ENCODE data around the gene ENPP1.
A peak's percentile ranks its signal among the peaks of the same experiment; 100 is the strongest.

Gene ENPP1

DNA sequence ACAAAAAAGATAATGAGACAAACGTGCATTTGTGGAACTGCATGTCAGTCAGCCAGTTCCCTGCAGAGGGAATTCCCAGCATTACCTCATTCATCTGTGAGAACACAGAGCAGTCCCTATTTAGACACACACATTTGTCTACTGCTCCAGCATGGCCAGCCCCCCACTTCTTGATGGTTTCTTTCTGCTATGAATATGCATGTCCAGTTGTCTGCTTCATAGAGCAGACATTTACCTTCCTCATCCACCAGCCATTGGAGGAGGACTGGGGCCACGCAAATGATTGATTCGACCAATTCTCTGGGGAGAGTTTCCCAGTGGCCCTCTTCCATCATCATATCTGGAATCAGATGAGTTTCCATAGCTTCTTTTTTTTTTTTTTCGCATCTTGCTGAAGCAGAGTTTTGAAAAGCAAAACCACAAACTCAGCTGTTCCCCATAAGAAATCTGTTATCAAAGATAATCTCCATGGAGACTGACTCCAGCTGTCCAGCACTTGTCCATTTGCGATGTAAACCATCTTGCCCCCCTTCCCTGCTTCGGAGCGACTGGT is 11.8 kb downstream of the ENPP1 start:
- FAIRE-seq: no peak
- DNase-seq (ENCODE audit: insufficient read length, low spot score): no peak
- no peak for TF ChIP-seq POLR2AphosphoS5 (IDR thresholded peaks at IDR 0.05; ENCODE audit: low read depth, low read length)
- TF ChIP-seq POU2F2 (IDR thresholded peaks at IDR 0.05; ENCODE audit: low read depth, low read length): 0 out of 2 replicates have a peak, but pooled peaks have one; percentile 59

DNA sequence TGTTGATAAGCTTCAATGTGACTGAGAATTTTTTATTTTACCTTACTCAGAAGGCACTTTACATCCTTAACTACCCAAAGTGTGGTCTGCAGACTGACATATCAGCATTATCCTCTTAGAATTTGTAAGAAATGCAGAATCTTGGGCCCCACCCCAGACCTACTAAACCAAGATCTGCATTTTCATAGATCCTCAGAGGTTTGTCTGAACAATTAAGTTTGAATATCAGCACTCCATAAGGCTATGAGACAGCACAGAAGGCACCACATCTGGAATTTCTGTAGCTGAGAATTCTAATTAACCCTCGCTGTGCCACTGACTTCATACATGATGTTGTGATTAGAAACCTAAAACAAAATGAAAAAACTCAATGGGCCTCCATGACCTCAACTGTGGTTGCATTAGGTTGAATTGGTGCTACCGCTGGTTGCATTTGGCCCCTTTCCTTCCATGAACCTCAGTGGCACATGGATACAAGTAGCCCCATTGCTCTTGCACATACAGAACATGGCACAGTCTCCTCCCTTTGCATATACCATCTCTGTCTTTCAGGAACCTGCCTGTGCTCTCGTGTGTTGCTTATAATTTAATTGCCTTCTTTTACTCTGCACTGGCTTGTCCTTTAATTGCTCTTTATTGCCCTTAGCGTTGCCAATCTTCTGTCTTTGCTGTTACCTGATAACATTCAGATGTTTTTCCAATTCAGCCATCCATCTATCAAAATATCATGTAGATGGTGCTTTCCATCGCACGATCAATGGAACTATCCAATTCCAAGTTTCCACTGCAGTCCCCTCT is 13.4 kb downstream of the ENPP1 start:
- no peak for TF ChIP-seq PAX5 (IDR thresholded peaks at IDR 0.05; ENCODE audit: insufficient read depth, low read length, severe bottlenecking)
- TF ChIP-seq POLR2AphosphoS5 (IDR thresholded peaks at IDR 0.05; ENCODE audit: low read depth, low read length): no peak
- no peak for TF ChIP-seq TAF1 (IDR thresholded peaks at IDR 0.05; ENCODE audit: low read depth, low read length)
- FAIRE-seq (no peak), DNase-seq (ENCODE audit: insufficient read length, low spot score) (no peak)

DNA sequence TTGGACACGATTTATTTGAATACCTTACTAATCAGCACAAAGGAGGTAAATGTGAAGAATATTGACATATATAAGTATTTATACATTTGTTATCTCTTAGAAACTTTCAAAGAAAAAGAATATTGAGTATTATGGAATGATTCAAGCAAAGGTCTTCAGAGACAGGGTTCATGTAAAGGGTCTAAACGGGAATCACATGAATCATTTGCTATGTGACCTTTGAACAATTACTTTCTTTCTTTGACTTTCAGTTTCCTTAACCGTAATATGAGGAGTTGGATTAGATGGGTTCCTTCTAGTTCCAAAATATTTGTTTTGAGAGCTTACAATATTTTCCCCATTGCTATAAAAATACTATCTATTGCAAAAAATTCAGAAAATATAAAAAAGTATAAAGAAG is 14.3 kb downstream of the ENPP1 start:
- FAIRE-seq (no peak), DNase-seq (ENCODE audit: insufficient read length, low spot score) (no peak)
- no peak for TF ChIP-seq SPI1 (IDR thresholded peaks at IDR 0.05; ENCODE audit: low read depth, low read length)
- no peak for TF ChIP-seq POLR2A (IDR thresholded peaks at IDR 0.05; ENCODE audit: low read depth, low read length)
- no peak for TF ChIP-seq POLR2AphosphoS5 (IDR thresholded peaks at IDR 0.05; ENCODE audit: low read depth, low read length)
- TF ChIP-seq POU2F2 (IDR thresholded peaks at IDR 0.05; ENCODE audit: low read depth, low read length): no peak
- TF ChIP-seq TAF1 (IDR thresholded peaks at IDR 0.05; ENCODE audit: low read depth, low read length): no peak
- TF ChIP-seq PAX5 (IDR thresholded peaks at IDR 0.05; ENCODE audit: insufficient read depth, low read length, severe bottlenecking): no peak

DNA sequence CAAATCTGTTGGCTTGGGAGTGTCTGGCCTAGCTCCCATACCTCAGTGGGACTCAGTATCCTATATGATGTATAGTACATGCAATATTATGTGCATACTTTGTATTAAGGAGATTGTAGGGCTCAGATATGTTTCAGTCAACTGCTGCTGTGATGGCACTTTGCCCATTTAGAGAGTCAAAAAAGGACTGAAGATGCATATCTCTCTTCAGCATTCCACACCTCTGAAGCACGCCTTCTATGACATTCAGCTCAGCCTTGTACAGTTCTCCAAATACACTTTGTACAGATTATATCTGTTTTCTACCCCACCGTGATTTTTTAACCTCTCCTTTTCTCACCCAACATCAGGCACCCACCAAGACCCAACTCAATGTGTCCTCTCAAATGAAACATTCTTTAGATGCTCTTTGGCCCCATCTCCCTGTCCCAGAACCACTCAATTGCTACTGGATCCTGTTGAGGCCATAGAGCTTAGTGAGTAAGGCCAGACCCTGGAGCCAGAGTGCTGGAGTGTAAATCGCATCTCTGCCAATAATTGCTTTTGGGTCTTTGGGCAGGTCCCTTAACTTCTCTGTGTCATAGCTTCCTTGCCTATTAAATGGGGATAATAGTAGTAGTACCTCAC is 15.6 kb downstream of the ENPP1 start:
- TF ChIP-seq POLR2AphosphoS5 (IDR thresholded peaks at IDR 0.05; ENCODE audit: low read depth, low read length) (no peak), SPI1 (IDR thresholded peaks at IDR 0.05; ENCODE audit: low read depth, low read length) (no peak), POU2F2 (IDR thresholded peaks at IDR 0.05; ENCODE audit: low read depth, low read length) (no peak), TAF1 (IDR thresholded peaks at IDR 0.05; ENCODE audit: low read depth, low read length) (no peak)
- FAIRE-seq: no peak
- no peak for DNase-seq (ENCODE audit: insufficient read length, low spot score)

DNA sequence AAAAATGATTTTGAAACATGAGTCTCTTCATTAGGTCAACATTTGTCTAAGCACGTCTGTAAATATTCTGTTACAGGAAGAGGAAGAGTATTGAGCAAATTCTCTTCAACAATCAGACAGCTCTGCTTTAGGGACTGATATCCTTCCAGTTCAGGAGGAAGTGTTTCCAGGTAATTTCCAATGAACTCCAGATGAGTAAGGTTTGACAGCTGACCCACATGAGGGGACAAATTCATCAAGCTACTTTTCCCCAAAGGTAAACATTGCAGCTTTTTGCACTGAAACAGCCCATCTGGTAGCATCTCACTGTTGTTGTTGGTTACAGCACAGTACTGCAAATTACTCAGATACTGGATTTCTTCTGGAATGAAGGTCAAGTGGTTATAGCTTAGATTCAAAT is 18.1 kb downstream of the ENPP1 start:
- FAIRE-seq: no peak
- no peak for DNase-seq (ENCODE audit: insufficient read length, low spot score)
- TF ChIP-seq SPI1 (IDR thresholded peaks at IDR 0.05; ENCODE audit: low read depth, low read length): no peak
- TF ChIP-seq PAX5 (IDR thresholded peaks at IDR 0.05; ENCODE audit: insufficient read depth, low read length, severe bottlenecking): no peak
- no peak for TF ChIP-seq POLR2A (IDR thresholded peaks at IDR 0.05; ENCODE audit: low read depth, low read length)

DNA sequence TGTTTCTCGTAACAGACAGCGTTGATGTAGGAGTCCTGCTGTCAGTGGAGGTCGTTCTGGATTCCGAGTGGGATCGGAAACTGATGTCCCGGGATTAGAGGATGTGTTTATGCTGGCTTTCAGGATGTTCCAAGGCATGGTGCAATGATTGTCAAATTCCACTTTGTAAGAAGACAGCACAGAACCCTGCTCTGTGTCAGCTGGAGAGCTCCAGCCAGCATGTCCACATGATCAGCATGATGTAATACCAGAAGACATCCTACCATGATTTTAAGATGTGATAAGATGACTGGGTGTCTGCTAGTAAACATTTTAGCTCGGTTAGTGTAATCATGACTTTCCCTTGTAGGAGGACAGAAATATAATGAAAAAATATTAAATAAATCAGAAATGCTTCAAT is 20.3 kb downstream of the ENPP1 start:
- DNase-seq (ENCODE audit: insufficient read length, low spot score) (no peak), FAIRE-seq (no peak)
- TF ChIP-seq PAX5 (IDR thresholded peaks at IDR 0.05; ENCODE audit: insufficient read depth, low read length, severe bottlenecking) (no peak), SPI1 (IDR thresholded peaks at IDR 0.05; ENCODE audit: low read depth, low read length) (no peak), POLR2A (IDR thresholded peaks at IDR 0.05; ENCODE audit: low read depth, low read length) (no peak), POU2F2 (IDR thresholded peaks at IDR 0.05; ENCODE audit: low read depth, low read length) (no peak), TAF1 (IDR thresholded peaks at IDR 0.05; ENCODE audit: low read depth, low read length) (no peak), POLR2AphosphoS5 (IDR thresholded peaks at IDR 0.05; ENCODE audit: low read depth, low read length) (no peak)

DNA sequence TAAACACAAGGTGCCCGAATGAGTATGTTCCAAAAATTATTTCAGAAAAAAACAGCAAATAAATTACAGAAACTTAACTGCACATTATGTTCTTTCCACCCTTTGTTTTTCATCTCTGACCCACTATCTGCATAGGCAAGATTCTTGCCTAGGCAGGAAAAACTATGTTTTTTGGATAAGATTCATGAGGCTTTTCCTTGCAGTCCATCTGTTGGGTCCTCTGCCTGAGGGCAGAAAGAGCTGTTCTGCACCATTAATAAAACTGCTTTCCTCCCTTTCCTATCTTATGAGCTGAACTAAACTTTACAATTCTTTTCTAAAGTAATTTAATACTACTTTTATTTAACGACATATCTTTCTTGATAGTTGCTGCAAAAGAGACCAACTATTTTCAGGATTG is 21.1 kb downstream of the ENPP1 start:
- FAIRE-seq (no peak), DNase-seq (ENCODE audit: insufficient read length, low spot score) (no peak)
- TF ChIP-seq POLR2AphosphoS5 (IDR thresholded peaks at IDR 0.05; ENCODE audit: low read depth, low read length) (no peak), POU2F2 (IDR thresholded peaks at IDR 0.05; ENCODE audit: low read depth, low read length) (no peak), SPI1 (IDR thresholded peaks at IDR 0.05; ENCODE audit: low read depth, low read length) (no peak), PAX5 (IDR thresholded peaks at IDR 0.05; ENCODE audit: insufficient read depth, low read length, severe bottlenecking) (no peak), POLR2A (IDR thresholded peaks at IDR 0.05; ENCODE audit: low read depth, low read length) (no peak), TAF1 (IDR thresholded peaks at IDR 0.05; ENCODE audit: low read depth, low read length) (no peak)

DNA sequence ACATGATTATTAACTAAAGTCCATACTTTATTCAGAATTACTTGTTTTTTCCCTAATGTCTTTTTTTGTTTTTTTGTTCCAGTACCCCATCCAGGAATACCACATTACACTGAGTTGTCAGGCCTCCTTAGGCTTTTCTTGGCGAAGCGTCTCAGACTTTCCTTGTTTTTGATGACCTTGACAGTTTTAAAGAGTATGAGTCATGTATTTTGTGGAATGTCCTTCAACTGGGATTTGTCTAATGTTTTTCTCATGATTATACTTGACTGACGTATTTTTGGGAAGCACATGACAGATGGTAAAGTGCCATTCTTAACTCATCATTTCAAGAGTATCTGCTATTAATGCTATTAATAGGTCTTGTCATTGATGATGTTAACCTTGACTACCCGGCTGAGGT is 23.6 kb downstream of the ENPP1 start:
- TF ChIP-seq POLR2A (IDR thresholded peaks at IDR 0.05; ENCODE audit: low read depth, low read length) (no peak), SPI1 (IDR thresholded peaks at IDR 0.05; ENCODE audit: low read depth, low read length) (no peak), POLR2AphosphoS5 (IDR thresholded peaks at IDR 0.05; ENCODE audit: low read depth, low read length) (no peak), POU2F2 (IDR thresholded peaks at IDR 0.05; ENCODE audit: low read depth, low read length) (no peak), PAX5 (IDR thresholded peaks at IDR 0.05; ENCODE audit: insufficient read depth, low read length, severe bottlenecking) (no peak), TAF1 (IDR thresholded peaks at IDR 0.05; ENCODE audit: low read depth, low read length) (no peak)
- FAIRE-seq: no peak

DNA sequence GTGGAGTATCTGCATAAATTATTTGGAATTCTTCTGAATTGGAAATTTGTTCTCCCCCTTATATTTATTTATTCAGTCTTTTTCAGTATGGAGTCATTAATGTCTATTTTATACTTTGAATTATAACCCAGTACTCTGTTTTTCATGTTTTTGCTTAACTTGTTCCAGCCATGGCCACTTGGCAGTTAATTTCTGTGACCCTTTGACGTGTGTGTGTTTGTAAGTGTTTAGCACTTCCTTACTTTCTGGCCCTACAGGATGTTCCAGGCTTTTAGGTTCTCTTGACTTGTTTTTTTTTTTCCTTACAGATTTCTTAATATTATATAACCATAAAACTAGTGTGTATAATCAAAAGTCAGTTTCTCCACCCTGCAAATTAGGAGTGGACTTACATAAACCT is 24.1 kb downstream of the ENPP1 start:
- no peak for FAIRE-seq
- TF ChIP-seq TAF1 (IDR thresholded peaks at IDR 0.05; ENCODE audit: low read depth, low read length): no peak
- no peak for TF ChIP-seq POU2F2 (IDR thresholded peaks at IDR 0.05; ENCODE audit: low read depth, low read length)
- no peak for DNase-seq (ENCODE audit: insufficient read length, low spot score)

More for the DNA sequence above, 23.6 kb downstream of the ENPP1 start:
- DNase-seq (ENCODE audit: insufficient read length, low spot score): no peak

DNA sequence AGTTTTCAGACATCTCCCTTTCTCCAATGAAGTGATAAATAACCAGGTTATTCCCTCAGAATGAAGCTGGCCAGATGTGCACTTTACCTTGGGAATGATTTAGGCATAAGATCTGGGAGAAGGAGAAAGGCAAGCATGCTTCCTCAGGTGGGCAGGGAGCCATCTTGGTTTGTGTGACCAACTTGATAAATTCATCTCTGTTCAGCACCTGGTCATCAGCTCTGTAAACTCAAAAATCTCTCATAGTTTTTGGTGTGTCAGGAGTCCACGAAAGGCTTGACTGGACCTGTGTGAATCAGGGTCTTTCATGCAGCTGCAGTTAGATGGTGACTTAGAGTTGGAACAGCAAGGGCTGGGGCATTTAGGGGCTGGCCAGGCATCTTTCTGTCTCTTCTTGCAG is 24.5 kb downstream of the ENPP1 start:
- TF ChIP-seq TAF1 (IDR thresholded peaks at IDR 0.05; ENCODE audit: low read depth, low read length) (no peak), POU2F2 (IDR thresholded peaks at IDR 0.05; ENCODE audit: low read depth, low read length) (no peak), POLR2A (IDR thresholded peaks at IDR 0.05; ENCODE audit: low read depth, low read length) (no peak)
- DNase-seq (ENCODE audit: insufficient read length, low spot score): no peak
- no peak for FAIRE-seq
